Skeletal muscle tissue (tissue), 4 donors: ENCODE data around the gene LDLRAD3. TPM values are rescaled to one million over a fixed set of nuclear protein-coding genes. Genes with fewer than 3 reads are reported as not detected.
"Not testable (repeated sequence)": the region's sequence is repeated elsewhere in the genome, so short reads cannot be mapped to it uniquely, and the experiment has no call there.

Experiments
- H3K27ac ChIP-seq: one replicate; pipeline ENCODE4 v1.7.0; 2013; ENCODE audit warnings: mild to moderate bottlenecking, low read depth, low read length, inconsistent platforms
- H3K27me3 ChIP-seq, 3 donors: one replicate each; pipeline ENCODE4 v1.7.0; 2013; ENCODE audit warnings: low read length in 3 of 3; ENCODE audit not compliant: control insufficient read depth in 3 of 3, insufficient read depth in 3 of 3
- H3K36me3 ChIP-seq, 3 donors: one replicate each; pipeline ENCODE4 v1.7.0; 2013; ENCODE audit warnings: low read length in 3 of 3; ENCODE audit not compliant: control insufficient read depth in 3 of 3, insufficient read depth in 3 of 3
- H3K4me1 ChIP-seq, 3 donors: one replicate each; pipeline ENCODE4 v1.7.0; 2013; ENCODE audit warnings: low read length in 3 of 3, mild to moderate bottlenecking in 3 of 3; ENCODE audit not compliant: control insufficient read depth in 3 of 3, insufficient read depth in 3 of 3
- H3K4me3 ChIP-seq, 3 donors: one replicate each; pipeline ENCODE4 v1.7.0; 2013; ENCODE audit warnings: low read length in 3 of 3
- H3K9ac ChIP-seq, 3 donors: one replicate each; pipeline ENCODE4 v1.7.0; 2013; ENCODE audit warnings: low read length in 3 of 3, mild to moderate bottlenecking in 3 of 3, moderate library complexity in 2 of 3, low read depth in 1 of 3
- H3K9me3 ChIP-seq, 3 donors: one replicate each; pipeline ENCODE4 v1.7.0; 2013; ENCODE audit warnings: low read length in 3 of 3; ENCODE audit not compliant: control insufficient read depth in 3 of 3
- total RNA-seq: library from RNA; depleted of rRNA; stranded (reverse); fragments of >200 nt; gene quantifications from one replicate; pipeline ENCODE4 v1.2.3, GENCODE V29; 2014
- donor health status: Osteomylitis.

LDLRAD3 gene
- total RNA-seq, 1 donor from 2014 or later, result 39.1 TPM

DNA sequence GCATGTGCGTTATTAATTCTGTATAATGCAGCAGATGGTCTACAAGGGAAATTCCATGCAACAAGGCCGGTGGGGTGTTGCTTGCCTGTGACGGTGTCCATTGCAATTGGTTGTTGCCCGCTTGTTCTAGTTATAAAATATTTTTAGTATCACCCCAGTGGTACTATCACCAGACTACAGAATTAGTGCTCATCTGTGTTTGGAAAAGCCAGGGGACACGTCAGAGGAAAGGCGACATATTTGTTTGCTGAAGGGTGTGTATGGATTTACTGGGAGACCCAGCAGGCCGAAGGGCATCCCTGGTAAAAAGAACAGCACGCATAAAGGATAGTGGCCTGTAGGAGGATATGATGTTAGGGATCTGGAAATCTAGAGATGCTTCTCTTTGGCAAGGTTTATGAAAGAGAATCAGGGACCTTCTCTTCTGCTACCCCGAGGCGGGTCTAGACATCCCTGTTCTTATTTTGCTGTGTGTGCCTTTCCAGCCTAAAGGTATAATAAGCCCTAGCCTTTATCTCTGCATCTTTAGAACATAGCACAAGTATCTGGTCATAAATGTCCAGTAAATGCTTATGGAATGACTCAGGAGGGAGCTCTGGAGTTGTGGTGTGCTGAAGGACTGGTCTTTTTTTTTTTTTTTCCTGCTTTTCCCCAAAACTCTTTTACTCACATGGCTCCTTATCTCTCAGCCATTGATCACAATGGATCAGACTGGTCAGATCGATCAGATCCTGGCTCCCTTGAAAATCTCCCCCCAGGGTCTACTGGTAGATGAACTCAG is 90.9 kb downstream of the LDLRAD3 start:
- no peak overlapping the region for H3K9ac ChIP-seq
- no peak overlapping the region for H3K4me3 ChIP-seq
- H3K9me3 ChIP-seq, result no peaks in the 10 kb centered on the region
- H3K27me3 ChIP-seq, result no peaks in the 10 kb centered on the region
- H3K27ac ChIP-seq, result no peak overlapping the region
- H3K4me1 ChIP-seq, result peaks cover 8 to 23% (median 9%) of the 10 kb centered on the region in 3 donors
- no peaks in the 10 kb centered on the region for H3K36me3 ChIP-seq

DNA sequence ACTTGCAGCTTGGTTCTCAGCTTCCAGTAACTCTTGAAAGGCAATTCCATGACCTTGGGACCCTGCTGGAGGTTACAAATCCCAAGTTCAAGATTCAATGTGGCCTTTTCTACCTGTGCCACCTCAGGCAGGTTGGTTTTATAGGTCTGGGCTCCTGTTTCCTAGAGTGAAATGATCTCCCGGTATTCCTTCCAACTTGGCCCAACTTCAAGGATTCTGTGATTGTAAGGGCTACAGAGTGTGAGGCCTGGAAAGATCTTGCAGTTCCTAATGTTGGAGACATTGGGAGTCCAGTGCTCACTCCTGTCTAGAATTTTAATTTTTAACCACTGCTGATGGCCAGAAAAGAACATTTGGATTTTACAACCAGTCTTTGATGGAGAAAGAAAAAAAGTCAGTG is 91.6 kb downstream of the LDLRAD3 start:
- Histone ChIP-seq H3K36me3 (no peaks in the 10 kb centered on the region), H3K4me3 (no peak overlapping the region), H3K4me1 (peaks cover 2 to 17% (median 7%) of the 10 kb centered on the region in 3 donors), H3K9me3 (no peaks in the 10 kb centered on the region), H3K27me3 (no peaks in the 10 kb centered on the region), H3K9ac (no peak overlapping the region), H3K27ac (no peak overlapping the region)

DNA sequence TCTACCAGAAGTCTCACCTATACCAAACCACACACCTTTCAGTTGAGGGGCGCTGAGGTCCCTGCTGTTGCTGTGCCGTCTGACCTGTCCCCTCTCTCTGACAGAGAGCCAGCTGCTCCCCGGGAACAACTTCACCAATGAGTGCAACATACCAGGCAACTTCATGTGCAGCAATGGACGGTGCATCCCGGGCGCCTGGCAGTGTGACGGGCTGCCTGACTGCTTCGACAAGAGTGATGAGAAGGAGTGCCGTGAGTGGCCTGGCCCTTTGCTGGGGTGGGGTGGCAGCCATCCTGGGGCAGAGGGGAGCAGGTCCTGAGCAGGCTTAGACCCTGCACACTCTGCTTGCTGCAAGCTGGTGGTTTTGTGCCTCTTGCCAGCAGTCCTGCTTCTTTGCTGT is 92.1 kb downstream of the LDLRAD3 start:
- Histone ChIP-seq H3K4me1 (peaks cover 0 to 15% (median 7%) of the 10 kb centered on the region in 3 donors), H3K36me3 (no peaks in the 10 kb centered on the region), H3K4me3 (no peak overlapping the region), H3K9me3 (no peaks in the 10 kb centered on the region), H3K9ac (no peak overlapping the region), H3K27ac (no peak overlapping the region), H3K27me3 (no peaks in the 10 kb centered on the region)

DNA sequence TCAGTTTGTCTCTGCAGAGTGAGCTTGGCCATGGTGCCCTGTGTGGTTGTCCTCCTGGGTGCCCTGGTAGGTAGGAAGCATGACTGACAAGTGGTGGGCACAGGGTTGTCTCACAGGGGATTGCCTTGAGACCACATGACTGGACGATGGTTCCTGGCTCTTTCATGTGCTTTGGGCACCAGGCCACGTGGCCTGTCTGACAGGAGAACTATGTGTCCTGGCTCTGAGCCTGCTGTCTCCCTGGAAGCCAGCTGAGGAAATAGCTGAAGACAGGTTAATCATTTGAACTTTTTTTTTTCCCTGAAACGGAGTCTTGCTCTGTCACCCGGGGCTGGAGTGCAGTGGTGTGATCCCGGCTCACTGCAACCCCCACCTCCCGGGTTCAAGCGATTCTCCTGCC is 93.2 kb downstream of the LDLRAD3 start:
- peaks cover 0 to 10% (median 0%) of the 10 kb centered on the region in 3 donors for H3K4me1 ChIP-seq
- H3K36me3 ChIP-seq, result no peaks in the 10 kb centered on the region
- H3K27me3 ChIP-seq, result no peaks in the 10 kb centered on the region
- no peak overlapping the region for H3K9ac ChIP-seq
- no peak overlapping the region for H3K27ac ChIP-seq
- H3K4me3 ChIP-seq, result no peak overlapping the region
- no peaks in the 10 kb centered on the region for H3K9me3 ChIP-seq

DNA sequence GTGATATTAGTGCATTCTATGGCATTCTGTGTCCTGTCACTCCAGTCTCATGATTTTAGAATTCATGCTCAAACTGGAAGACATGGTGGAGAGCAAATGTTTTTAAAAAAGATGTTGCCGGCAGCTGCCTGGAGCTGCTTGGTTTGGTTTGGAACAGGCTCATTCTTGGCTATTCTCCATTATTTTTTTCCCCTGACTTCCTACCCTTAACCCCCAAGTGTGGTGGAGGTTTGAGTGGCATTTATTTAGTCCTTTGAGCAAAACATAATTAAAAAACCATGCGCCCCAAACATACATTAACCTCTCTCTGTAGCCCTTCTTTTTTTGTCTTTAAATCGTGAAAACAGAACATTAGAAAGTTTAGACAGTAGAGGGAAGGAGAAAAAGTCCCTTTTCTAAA is 94.7 kb downstream of the LDLRAD3 start:
- H3K36me3 ChIP-seq, result no peaks in the 10 kb centered on the region

DNA sequence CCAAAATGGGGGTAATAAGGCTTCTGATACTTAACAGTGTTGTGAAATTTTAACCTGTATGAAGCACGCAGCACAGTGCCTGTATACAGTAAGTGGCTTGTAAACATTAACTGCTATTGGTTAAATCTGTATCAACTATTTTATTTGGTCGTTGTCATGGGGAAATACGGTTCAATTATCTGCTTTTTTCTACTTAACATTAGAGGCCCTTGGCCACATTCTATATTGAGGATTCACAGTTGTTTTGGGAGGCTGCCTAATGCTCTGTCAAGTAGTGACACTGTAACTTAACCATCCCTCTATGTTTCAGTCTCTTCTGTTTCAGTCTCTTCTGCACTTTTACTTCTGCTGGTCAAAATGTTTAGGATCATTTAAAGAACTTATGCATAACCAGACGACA is 95.6 kb downstream of the LDLRAD3 start:
- Histone ChIP-seq H3K27me3 (no peaks in the 10 kb centered on the region), H3K9ac (no peak overlapping the region), H3K4me1 (peaks cover 0 to 10% (median 0%) of the 10 kb centered on the region in 3 donors), H3K27ac (no peak overlapping the region), H3K9me3 (no peaks in the 10 kb centered on the region), H3K4me3 (no peak overlapping the region), H3K36me3 (no peaks in the 10 kb centered on the region)

More for the DNA sequence above, 94.7 kb downstream of the LDLRAD3 start:
- Histone ChIP-seq H3K27ac (no peak overlapping the region), H3K9ac (no peak overlapping the region), H3K4me3 (no peak overlapping the region), H3K4me1 (peaks cover 0 to 10% (median 0%) of the 10 kb centered on the region in 3 donors), H3K9me3 (no peaks in the 10 kb centered on the region), H3K27me3 (no peaks in the 10 kb centered on the region)

DNA sequence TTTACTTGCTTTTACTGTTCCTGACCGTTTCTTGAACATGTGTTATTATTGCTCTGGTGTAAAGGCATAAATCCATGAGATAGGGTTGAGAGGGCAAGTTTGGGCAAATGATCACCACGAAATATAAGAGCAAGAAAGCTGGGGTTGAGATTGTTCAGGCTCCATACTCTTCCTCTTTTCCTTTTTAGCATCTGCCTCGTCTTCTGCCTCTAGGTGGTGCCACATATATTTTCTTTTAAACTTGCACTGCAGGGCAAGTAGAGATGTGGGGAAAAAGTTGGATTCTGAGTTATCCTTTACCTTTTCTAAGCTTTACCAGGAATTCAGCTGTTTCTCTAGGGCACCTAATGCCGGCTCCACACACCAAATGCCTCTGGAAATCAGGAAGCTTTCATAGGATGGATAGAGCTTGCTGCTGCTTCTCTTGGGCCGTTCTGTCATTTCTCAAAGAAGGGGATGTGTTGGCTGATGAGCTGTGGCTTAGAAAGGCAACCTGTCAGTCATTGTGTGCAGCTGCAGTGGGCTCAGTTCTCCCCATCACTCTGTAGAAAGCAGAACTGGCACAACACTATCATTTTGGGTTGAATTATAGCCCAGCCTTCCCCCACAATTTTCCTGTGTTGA is 98.2 kb downstream of the LDLRAD3 start:
- Histone ChIP-seq H3K36me3 (no peaks in the 10 kb centered on the region), H3K27me3 (no peaks in the 10 kb centered on the region), H3K4me3 (no peak overlapping the region), H3K9me3 (no peaks in the 10 kb centered on the region), H3K9ac (no peak overlapping the region), H3K4me1 (peaks cover 0 to 6% (median 0%) of the 10 kb centered on the region in 3 donors), H3K27ac (no peak overlapping the region)

DNA sequence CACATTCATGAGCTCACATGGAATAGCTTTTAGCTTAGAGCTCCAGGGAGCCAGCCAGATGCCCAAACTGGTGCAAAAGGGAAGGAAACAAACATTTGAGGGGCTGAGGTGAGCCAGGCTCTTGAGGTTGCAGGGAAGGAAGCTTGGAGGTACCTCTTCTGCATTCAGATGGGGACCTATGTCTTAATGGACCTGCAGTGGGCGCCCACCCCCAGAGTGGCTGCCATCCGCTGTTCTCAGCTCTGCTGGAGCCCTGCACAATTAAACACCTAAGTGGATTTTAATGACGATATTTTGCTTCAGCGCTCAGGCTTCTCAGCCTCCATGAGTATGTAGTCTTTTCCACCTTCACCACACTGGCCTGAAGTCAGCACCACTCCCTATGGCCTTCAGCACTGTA is 100.8 kb downstream of the LDLRAD3 start:
- Histone ChIP-seq H3K36me3 (no peaks in the 10 kb centered on the region), H3K9me3 (no peaks in the 10 kb centered on the region), H3K9ac (no peak overlapping the region), H3K27ac (no peak overlapping the region), H3K4me3 (no peak overlapping the region), H3K27me3 (no peaks in the 10 kb centered on the region), H3K4me1 (peaks cover 0 to 5% (median 0%) of the 10 kb centered on the region in 3 donors)

DNA sequence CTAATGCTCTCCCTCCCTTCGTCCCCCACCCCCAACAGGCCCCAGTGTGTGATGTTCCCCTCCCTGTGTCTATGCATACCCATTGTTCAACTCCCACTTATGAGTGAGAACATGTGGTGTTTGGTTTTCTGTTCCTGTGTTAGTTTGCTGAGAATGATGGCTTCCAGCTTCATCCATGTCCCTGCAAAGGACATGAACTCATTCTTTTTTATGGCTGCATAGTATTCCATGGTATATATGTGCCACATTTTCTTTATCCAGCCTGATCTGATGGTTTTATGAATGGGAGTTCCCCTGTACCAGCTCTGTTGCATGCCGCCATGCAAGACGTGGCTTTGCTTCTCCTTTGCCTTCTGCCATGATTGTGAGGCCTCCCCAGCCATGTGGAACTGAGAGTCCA is 102.1 kb downstream of the LDLRAD3 start:
- H3K4me1 ChIP-seq, H3K36me3 ChIP-seq, H3K9me3 ChIP-seq, H3K27me3 ChIP-seq, H3K27ac ChIP-seq, H3K9ac ChIP-seq, H3K4me3 ChIP-seq: not testable (repeated sequence)

DNA sequence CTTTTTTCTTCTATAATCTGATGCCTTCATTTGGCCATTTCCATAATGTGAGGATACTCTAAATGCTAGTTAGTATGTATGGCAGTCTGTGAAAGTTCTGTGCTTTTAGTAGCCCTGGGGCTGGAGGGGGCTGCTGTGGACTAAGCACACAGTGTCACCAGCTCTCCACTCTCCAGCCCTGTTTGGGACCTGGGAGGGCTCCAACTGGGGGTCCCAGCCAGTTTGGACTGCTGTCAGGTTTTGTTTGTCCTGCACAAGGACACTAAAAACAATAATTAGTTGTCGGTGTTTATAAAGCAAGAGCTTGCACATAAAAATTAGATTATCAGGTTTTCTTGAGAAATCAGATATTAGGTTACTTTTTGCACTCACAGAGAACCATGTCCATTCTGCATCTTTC is 103.1 kb downstream of the LDLRAD3 start:
- Histone ChIP-seq H3K27me3 (no peaks in the 10 kb centered on the region), H3K27ac (no peak overlapping the region), H3K9ac (no peak overlapping the region), H3K36me3 (no peaks in the 10 kb centered on the region), H3K4me3 (no peak overlapping the region), H3K4me1 (peaks cover 0 to 5% (median 0%) of the 10 kb centered on the region in 3 donors), H3K9me3 (no peaks in the 10 kb centered on the region)
